Muscle layer of colon (tissue), 2 donors: ENCODE results near the gene APOF.
"Not testable (repeated sequence)": the region's sequence is repeated elsewhere in the genome, so short reads cannot be mapped to it uniquely, and the experiment has no call there.

Experiments used
- H3K27ac ChIP-seq: one replicate; pipeline ENCODE4 v1.7.0; 2013; ENCODE audit warnings: low read depth, mild to moderate bottlenecking, low read length, moderate library complexity
- H3K27me3 ChIP-seq, 2 donors: one replicate each; pipeline ENCODE4 v1.7.0; 2013; ENCODE audit warnings: low read length in 2 of 2, mild to moderate bottlenecking in 2 of 2; ENCODE audit not compliant: insufficient read depth in 2 of 2, control insufficient read depth in 1 of 2
- H3K36me3 ChIP-seq: one replicate; pipeline ENCODE4 v1.7.0; 2013; ENCODE audit warnings: mild to moderate bottlenecking, low read length; ENCODE audit not compliant: insufficient read depth
- H3K4me1 ChIP-seq: one replicate; pipeline ENCODE4 v1.7.0; 2013; ENCODE audit warnings: mild to moderate bottlenecking, low read length; ENCODE audit not compliant: insufficient read depth
- H3K4me3 ChIP-seq, 2 donors: one replicate each; pipeline ENCODE4 v1.7.0; 2013; ENCODE audit warnings: low read length in 2 of 2, low read depth in 1 of 2, mild to moderate bottlenecking in 1 of 2, moderate library complexity in 1 of 2
- H3K9ac ChIP-seq: one replicate; pipeline ENCODE4 v1.7.0; 2013; ENCODE audit warnings: low read length
- H3K9me3 ChIP-seq: one replicate; pipeline ENCODE4 v1.7.0; 2013; ENCODE audit warnings: mild to moderate bottlenecking, low read length
- donor health status: abdominal sarcoma.
- donor health status: Adenocarcinoma of cecum.

Gene APOF

GRCh38 chr12:56359851-56360767, 2.5 kb downstream of the APOF start, which contains the start of gene STAT2:
Gene STAT2, minus strand, starts transcription at chr12:56360107. Its CDS starts 3,536 bp downstream, at chr12:56356571.
- Histone ChIP-seq H3K9me3 (no peaks in the 10 kb centered on the region), H3K9ac (peak within 1 kb of the TSS; percentile 81), H3K36me3 (peaks cover 12% of the 10 kb centered on the region), H3K4me1 (peaks cover 18% of the 10 kb centered on the region), H3K27me3 (no peaks in the 10 kb centered on the region), H3K4me3 (peak within 1 kb of the TSS; percentile 77 to 95), H3K27ac (peak within 1 kb of the TSS; percentile 91)

- peak overlapping the region; percentile 88 for H3K27ac ChIP-seq
Measured at GRCh38 chr12:56358836-56359532, 3.7 kb downstream of the APOF start.

GRCh38 chr12:56351325-56351724, 11.3 kb downstream of the APOF start:
- no peak overlapping the region for H3K9ac ChIP-seq
- peaks cover 69% of the 10 kb centered on the region for H3K36me3 ChIP-seq
- no peaks in the 10 kb centered on the region for H3K27me3 ChIP-seq
- no peaks in the 10 kb centered on the region for H3K9me3 ChIP-seq
- no peaks in the 10 kb centered on the region for H3K4me1 ChIP-seq
- H3K4me3 ChIP-seq = no peak overlapping the region
- no peak overlapping the region for H3K27ac ChIP-seq

More at GRCh38 chr12:56358836-56359532, 3.7 kb downstream of the APOF start:
- Histone ChIP-seq H3K36me3 (peaks cover 23% of the 10 kb centered on the region), H3K4me1 (peaks cover 18% of the 10 kb centered on the region), H3K9me3 (no peaks in the 10 kb centered on the region), H3K27me3 (no peaks in the 10 kb centered on the region), H3K9ac (peak overlapping the region; percentile 81), H3K4me3 (peak overlapping the region; percentile 37 to 95)

- peaks cover 69% of the 10 kb centered on the region for H3K36me3 ChIP-seq
- H3K27me3 ChIP-seq = no peaks in the 10 kb centered on the region
- H3K4me1 ChIP-seq = no peaks in the 10 kb centered on the region
- no peak overlapping the region for H3K4me3 ChIP-seq
- no peak overlapping the region for H3K27ac ChIP-seq
- H3K9ac ChIP-seq = no peak overlapping the region
- no peaks in the 10 kb centered on the region for H3K9me3 ChIP-seq
Measured at GRCh38 chr12:56350662-56351061, 12.0 kb downstream of the APOF start.

- Histone ChIP-seq H3K36me3 (peaks cover 60% of the 10 kb centered on the region), H3K4me3 (no peak overlapping the region), H3K9me3 (no peaks in the 10 kb centered on the region), H3K27ac (no peak overlapping the region), H3K27me3 (no peaks in the 10 kb centered on the region), H3K9ac (no peak overlapping the region), H3K4me1 (no peaks in the 10 kb centered on the region)
Measured at GRCh38 chr12:56348776-56349175, 13.9 kb downstream of the APOF start.

- not testable (repeated sequence) for H3K9me3 ChIP-seq, H3K4me3 ChIP-seq, H3K4me1 ChIP-seq, H3K27ac ChIP-seq, H3K9ac ChIP-seq, H3K27me3 ChIP-seq
- peaks cover 71% of the 10 kb centered on the region for H3K36me3 ChIP-seq
Measured at GRCh38 chr12:56347255-56347654, 15.4 kb downstream of the APOF start.

GRCh38 chr12:56346675-56347074, 16.0 kb downstream of the APOF start:
- Histone ChIP-seq H3K36me3 (peaks cover 69% of the 10 kb centered on the region), H3K4me3 (no peak overlapping the region), H3K9ac (no peak overlapping the region), H3K9me3 (no peaks in the 10 kb centered on the region), H3K27ac (no peak overlapping the region), H3K27me3 (no peaks in the 10 kb centered on the region), H3K4me1 (no peaks in the 10 kb centered on the region)

- not testable (repeated sequence) for H3K9ac ChIP-seq, H3K9me3 ChIP-seq, H3K27ac ChIP-seq, H3K4me3 ChIP-seq, H3K27me3 ChIP-seq, H3K4me1 ChIP-seq
- H3K36me3 ChIP-seq = peaks cover 31% of the 10 kb centered on the region
Measured at GRCh38 chr12:56342290-56342689, 20.4 kb downstream of the APOF start.

GRCh38 chr12:56341616-56342015, 21.0 kb downstream of the APOF start:
- no peaks in the 10 kb centered on the region for H3K9me3 ChIP-seq
- H3K4me3 ChIP-seq = no peak overlapping the region
- H3K27ac ChIP-seq = no peak overlapping the region
- no peaks in the 10 kb centered on the region for H3K27me3 ChIP-seq
- H3K4me1 ChIP-seq = no peaks in the 10 kb centered on the region
- no peak overlapping the region for H3K9ac ChIP-seq
- H3K36me3 ChIP-seq = peaks cover 31% of the 10 kb centered on the region

GRCh38 chr12:56339158-56339422, 23.6 kb downstream of the APOF start:
- no peak overlapping the region for H3K4me3 ChIP-seq

GRCh38 chr12:56338308-56339157, 24.1 kb downstream of the APOF start, which contains the start of gene IL23A:
Gene IL23A, plus strand, starts transcription at chr12:56338884. Its CDS starts 161 bp downstream, at chr12:56339045.
- H3K27me3 ChIP-seq = no peaks in the 10 kb centered on the region
- no peak within 1 kb of the TSS for H3K27ac ChIP-seq
- H3K4me3 ChIP-seq = no peak within 1 kb of the TSS
- H3K9me3 ChIP-seq = no peaks in the 10 kb centered on the region
- H3K9ac ChIP-seq = no peak within 1 kb of the TSS
- peaks cover 5% of the 10 kb centered on the region for H3K4me1 ChIP-seq
- peaks cover 13% of the 10 kb centered on the region for H3K36me3 ChIP-seq

More at GRCh38 chr12:56339158-56339422, 23.6 kb downstream of the APOF start:
- Histone ChIP-seq H3K36me3 (peaks cover 19% of the 10 kb centered on the region), H3K9me3 (no peaks in the 10 kb centered on the region), H3K9ac (no peak overlapping the region), H3K27me3 (no peaks in the 10 kb centered on the region), H3K27ac (no peak overlapping the region), H3K4me1 (peaks cover 5% of the 10 kb centered on the region)
